ENCODE data around the gene ITGAX. TPM values are rescaled to one million over a fixed set of nuclear protein-coding genes. Genes with fewer than 3 reads are reported as not detected.

Gene ITGAX
- total RNA-seq, 1 experiment from 2014 or later, result 1.9 TPM

DNA sequence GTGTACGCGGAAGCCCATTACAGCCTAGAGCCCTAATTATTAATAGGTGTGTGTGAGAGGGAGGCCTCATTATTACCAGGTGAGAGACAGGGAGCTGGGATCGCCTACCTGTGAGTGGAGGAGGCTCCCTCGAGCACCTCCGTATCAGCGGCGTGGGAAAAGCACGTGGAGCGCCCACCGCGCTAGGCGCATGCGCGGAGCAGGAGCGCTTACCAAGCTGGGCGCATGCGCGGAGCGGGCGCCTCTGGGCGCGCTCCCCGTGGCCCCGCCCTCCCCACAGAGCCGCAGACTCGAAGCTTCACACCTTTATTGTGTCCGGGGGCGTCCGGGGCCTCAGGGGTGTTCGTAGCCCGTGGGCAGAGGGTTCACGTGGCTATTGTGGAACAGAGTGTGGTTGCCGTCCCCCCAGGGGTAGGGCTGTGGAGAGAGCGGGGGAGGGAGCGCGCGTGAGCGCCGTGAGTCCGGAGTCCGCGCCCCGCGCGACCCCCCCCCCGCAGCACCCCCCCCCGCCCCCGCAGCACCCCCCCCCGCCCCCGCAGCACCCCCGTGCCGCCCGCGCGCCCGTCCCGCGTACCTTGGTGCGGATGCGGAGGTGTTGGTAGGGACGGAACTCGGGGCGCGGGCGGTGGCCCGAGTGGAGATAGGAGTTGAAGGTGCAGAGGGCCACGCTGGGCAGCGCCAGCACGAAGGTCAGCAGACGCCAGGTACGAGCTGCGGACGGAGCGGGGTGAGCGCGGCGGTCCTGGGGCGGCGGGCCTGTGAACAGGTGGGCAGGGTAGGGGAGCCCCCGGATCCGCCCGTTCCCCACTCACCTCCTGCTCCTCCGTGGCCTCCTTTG is 72.7 kb downstream of the ITGAX start:
- ChIA-PET POLR2A (no interaction called here), RAD21 (ENCODE audit: low non-redundant PET in 1 of 2, low total read pairs in 2 of 2, uncharacterized antibody in 2 of 2, unreplicated experiment in 2 of 2) (interaction anchor here in 1 of 2 experiments (0.5 kb wide), 1 partner anchor 22 kb away, joined by 8 read pairs; no protein-coding TSS in a partner anchor), CTCF (no interaction called here)
- DNase-seq (ENCODE audit: low read depth, low spot score) (no peak), ATAC-seq (no peak)
- no TSS peak for BruUV-seq (replicated peaks)
- Histone ChIP-seq H3K4me2 (ENCODE audit: low read length) (no peak overlapping the region), H2AFZ (ENCODE audit: low read depth, low read length, poor library complexity, severe bottlenecking) (no peak overlapping the region), H3K4me3 (replicated peaks in 1 of 2; ENCODE audit: low read depth in 1 of 2, low read length in 2 of 2) (no peak overlapping the region), H3K4me1 (ENCODE audit: control insufficient read depth in 1 of 2, insufficient read depth in 2 of 2, low read length in 2 of 2) (no peaks in the 10 kb centered on the region), H3K9me2 (ENCODE audit: insufficient read depth) (no peaks in the 10 kb centered on the region), H3K9ac (ENCODE audit: low read length) (no peak overlapping the region), H3K36me3 (ENCODE audit: control insufficient read depth in 1 of 2, insufficient read depth in 2 of 2, low read length in 2 of 2) (no peaks in the 10 kb centered on the region), H3K27me3 (ENCODE audit: insufficient read depth, low read length) (0 out of 2 replicates have a peak, but pooled peaks cover 7% of the 10 kb centered on the region), H3K79me2 (ENCODE audit: insufficient read depth, low read length) (no peaks in the 10 kb centered on the region), H3K9me3 (ENCODE audit: control insufficient read depth in 1 of 2, insufficient read depth in 1 of 2, low read depth in 1 of 2, low read length in 2 of 2) (no peaks in the 10 kb centered on the region), H4K20me1 (ENCODE audit: insufficient read depth) (no peaks in the 10 kb centered on the region), H3K27ac (ENCODE audit: low read depth, low read length) (no peak overlapping the region)
- intact Hi-C loops (cut with micrococcal nuclease), result no loop called here
- TF ChIP-seq FOSL1 (IDR thresholded peaks at IDR 0.05; ENCODE audit: low read depth) (no peak), EZH2phosphoT487 (IDR thresholded peaks at IDR 0.05; ENCODE audit: borderline replicate concordance) (no peak), YY1 (IDR thresholded peaks at IDR 0.05; ENCODE audit: extremely low read depth, insufficient replicate concordance, low read depth, low read length) (no peak)

DNA sequence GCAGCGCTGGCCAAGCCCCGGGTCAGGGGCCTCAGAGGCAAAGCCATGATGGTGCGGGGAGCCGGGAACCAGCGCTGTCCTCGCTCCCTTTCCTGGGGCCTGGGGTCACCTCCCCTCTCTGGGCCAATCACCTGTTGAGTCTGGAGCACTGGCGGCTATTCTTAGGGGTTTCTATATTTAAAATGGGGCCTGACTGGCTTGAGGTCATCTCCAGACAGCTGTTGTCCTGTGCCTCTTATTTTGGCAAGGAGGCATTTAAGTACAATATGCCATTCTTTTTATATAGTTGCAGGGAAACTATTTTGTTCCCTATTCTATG is 73.3 kb downstream of the ITGAX start, which contains the start of gene COX6A2:
Gene COX6A2, minus strand, starts transcription at position 82 of the 319 bp plus-strand sequence. Its CDS starts 35 bp downstream, at position 47.
- no peak for DNase-seq (ENCODE audit: low read depth, low spot score)
- Histone ChIP-seq H3K27me3 (ENCODE audit: insufficient read depth, low read length) (0 out of 2 replicates have a peak, but pooled peaks cover 6% of the 10 kb centered on the region), H3K4me2 (ENCODE audit: low read length) (no peak within 1 kb of the TSS), H3K9ac (ENCODE audit: low read length) (no peak within 1 kb of the TSS), H3K4me1 (ENCODE audit: control insufficient read depth in 1 of 2, insufficient read depth in 2 of 2, low read length in 2 of 2) (no peaks in the 10 kb centered on the region), H3K27ac (ENCODE audit: low read depth, low read length) (no peak within 1 kb of the TSS), H4K20me1 (ENCODE audit: insufficient read depth) (no peaks in the 10 kb centered on the region), H2AFZ (ENCODE audit: low read depth, low read length, poor library complexity, severe bottlenecking) (no peak within 1 kb of the TSS), H3K79me2 (ENCODE audit: insufficient read depth, low read length) (no peaks in the 10 kb centered on the region), H3K9me2 (ENCODE audit: insufficient read depth) (no peaks in the 10 kb centered on the region), H3K4me3 (replicated peaks in 1 of 2; ENCODE audit: low read depth in 1 of 2, low read length in 2 of 2) (no peak within 1 kb of the TSS), H3K9me3 (ENCODE audit: control insufficient read depth in 1 of 2, insufficient read depth in 1 of 2, low read depth in 1 of 2, low read length in 2 of 2) (no peaks in the 10 kb centered on the region), H3K36me3 (ENCODE audit: control insufficient read depth in 1 of 2, insufficient read depth in 2 of 2, low read length in 2 of 2) (no peaks in the 10 kb centered on the region)
- ChIA-PET CTCF (interaction anchor here (1.5 kb wide), 1 partner anchor 475 kb away, joined by 3 read pairs; no protein-coding TSS in a partner anchor), POLR2A (no interaction called here), RAD21 (ENCODE audit: low non-redundant PET in 1 of 2, low total read pairs in 2 of 2, uncharacterized antibody in 2 of 2, unreplicated experiment in 2 of 2) (interaction anchor here in 1 of 2 experiments (0.5 kb wide), 1 partner anchor 21 kb away, joined by 8 read pairs; no protein-coding TSS in a partner anchor)
- intact Hi-C loops (cut with micrococcal nuclease), result no loop called here
- no TSS peak for BruUV-seq (replicated peaks)
- ATAC-seq, result no peak
- no peak for TF ChIP-seq EZH2phosphoT487 (IDR thresholded peaks at IDR 0.05; ENCODE audit: borderline replicate concordance)
- TF ChIP-seq, protein P1, sequence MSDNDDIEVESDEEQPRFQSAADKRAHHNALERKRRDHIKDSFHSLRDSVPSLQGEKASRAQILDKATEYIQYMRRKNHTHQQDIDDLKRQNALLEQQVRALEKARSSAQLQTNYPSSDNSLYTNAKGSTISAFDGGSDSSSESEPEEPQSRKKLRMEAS (IDR thresholded peaks at IDR 0.05), result no peak
- TF ChIP-seq, protein P2, sequence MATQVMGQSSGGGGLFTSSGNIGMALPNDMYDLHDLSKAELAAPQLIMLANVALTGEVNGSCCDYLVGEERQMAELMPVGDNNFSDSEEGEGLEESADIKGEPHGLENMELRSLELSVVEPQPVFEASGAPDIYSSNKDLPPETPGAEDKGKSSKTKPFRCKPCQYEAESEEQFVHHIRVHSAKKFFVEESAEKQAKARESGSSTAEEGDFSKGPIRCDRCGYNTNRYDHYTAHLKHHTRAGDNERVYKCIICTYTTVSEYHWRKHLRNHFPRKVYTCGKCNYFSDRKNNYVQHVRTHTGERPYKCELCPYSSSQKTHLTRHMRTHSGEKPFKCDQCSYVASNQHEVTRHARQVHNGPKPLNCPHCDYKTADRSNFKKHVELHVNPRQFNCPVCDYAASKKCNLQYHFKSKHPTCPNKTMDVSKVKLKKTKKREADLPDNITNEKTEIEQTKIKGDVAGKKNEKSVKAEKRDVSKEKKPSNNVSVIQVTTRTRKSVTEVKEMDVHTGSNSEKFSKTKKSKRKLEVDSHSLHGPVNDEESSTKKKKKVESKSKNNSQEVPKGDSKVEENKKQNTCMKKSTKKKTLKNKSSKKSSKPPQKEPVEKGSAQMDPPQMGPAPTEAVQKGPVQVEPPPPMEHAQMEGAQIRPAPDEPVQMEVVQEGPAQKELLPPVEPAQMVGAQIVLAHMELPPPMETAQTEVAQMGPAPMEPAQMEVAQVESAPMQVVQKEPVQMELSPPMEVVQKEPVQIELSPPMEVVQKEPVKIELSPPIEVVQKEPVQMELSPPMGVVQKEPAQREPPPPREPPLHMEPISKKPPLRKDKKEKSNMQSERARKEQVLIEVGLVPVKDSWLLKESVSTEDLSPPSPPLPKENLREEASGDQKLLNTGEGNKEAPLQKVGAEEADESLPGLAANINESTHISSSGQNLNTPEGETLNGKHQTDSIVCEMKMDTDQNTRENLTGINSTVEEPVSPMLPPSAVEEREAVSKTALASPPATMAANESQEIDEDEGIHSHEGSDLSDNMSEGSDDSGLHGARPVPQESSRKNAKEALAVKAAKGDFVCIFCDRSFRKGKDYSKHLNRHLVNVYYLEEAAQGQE (IDR thresholded peaks at IDR 0.05; ENCODE audit: low read depth), result no peak
- TF ChIP-seq, protein P3, sequence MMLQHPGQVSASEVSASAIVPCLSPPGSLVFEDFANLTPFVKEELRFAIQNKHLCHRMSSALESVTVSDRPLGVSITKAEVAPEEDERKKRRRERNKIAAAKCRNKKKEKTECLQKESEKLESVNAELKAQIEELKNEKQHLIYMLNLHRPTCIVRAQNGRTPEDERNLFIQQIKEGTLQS (IDR thresholded peaks at IDR 0.05), result no peak
- no peak for TF ChIP-seq RAD21 (IDR thresholded peaks at IDR 0.05; ENCODE audit: low read depth)
- no peak for TF ChIP-seq POLR2AphosphoS5 (IDR thresholded peaks at IDR 0.05; ENCODE audit: low read depth, low read length)
- TF ChIP-seq, protein P4, sequence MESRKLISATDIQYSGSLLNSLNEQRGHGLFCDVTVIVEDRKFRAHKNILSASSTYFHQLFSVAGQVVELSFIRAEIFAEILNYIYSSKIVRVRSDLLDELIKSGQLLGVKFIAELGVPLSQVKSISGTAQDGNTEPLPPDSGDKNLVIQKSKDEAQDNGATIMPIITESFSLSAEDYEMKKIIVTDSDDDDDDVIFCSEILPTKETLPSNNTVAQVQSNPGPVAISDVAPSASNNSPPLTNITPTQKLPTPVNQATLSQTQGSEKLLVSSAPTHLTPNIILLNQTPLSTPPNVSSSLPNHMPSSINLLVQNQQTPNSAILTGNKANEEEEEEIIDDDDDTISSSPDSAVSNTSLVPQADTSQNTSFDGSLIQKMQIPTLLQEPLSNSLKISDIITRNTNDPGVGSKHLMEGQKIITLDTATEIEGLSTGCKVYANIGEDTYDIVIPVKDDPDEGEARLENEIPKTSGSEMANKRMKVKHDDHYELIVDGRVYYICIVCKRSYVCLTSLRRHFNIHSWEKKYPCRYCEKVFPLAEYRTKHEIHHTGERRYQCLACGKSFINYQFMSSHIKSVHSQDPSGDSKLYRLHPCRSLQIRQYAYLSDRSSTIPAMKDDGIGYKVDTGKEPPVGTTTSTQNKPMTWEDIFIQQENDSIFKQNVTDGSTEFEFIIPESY (IDR thresholded peaks at IDR 0.05; ENCODE audit: extremely low read depth, insufficient replicate concordance, low read length), result no peak
- TF ChIP-seq CEBPB (IDR thresholded peaks at IDR 0.05; ENCODE audit: low read depth), result no peak
